Medulla oblongata (tissue), 1 donor: Measurements from ENCODE around the gene GNAS-AS1.
A peak's percentile ranks its signal among the peaks of the same experiment; 100 is the strongest.

Source experiments
- DNase-seq: peaks from one replicate; pipeline ENCODE4 v3.0.0-alpha.2; 2015; ENCODE audit errors: extremely low spot score

Gene GNAS-AS1

GRCh38 chr20:58810116-58810878 lies 40.4 kb downstream of the GNAS-AS1 start:
- no peak for DNase-seq

GRCh38 chr20:58808271-58809046 lies 42.2 kb downstream of the GNAS-AS1 start:
- no peak for DNase-seq

GRCh38 chr20:58807801-58808200 lies 42.9 kb downstream of the GNAS-AS1 start:
- no peak for DNase-seq

- DNase-seq: no peak
These were observed 47.2 kb downstream of the GNAS-AS1 start for GRCh38 chr20:58803533-58803932.

- DNase-seq: no peak
These were observed 48.6 kb downstream of the GNAS-AS1 start for GRCh38 chr20:58802061-58802460.

GRCh38 chr20:58800134-58800871 lies 50.4 kb downstream of the GNAS-AS1 start:
- DNase-seq: no peak

GRCh38 chr20:58797371-58798338 lies 53.0 kb downstream of the GNAS-AS1 start:
- DNase-seq: no peak

- DNase-seq: no peak
These were observed 54.8 kb downstream of the GNAS-AS1 start for GRCh38 chr20:58795923-58796245.

- no peak for DNase-seq
These were observed 55.4 kb downstream of the GNAS-AS1 start for GRCh38 chr20:58795181-58795922.

GRCh38 chr20:58794510-58795180 lies 56.1 kb downstream of the GNAS-AS1 start:
- DNase-seq: no peak

GRCh38 chr20:58793512-58794420 lies 56.9 kb downstream of the GNAS-AS1 start:
- DNase-seq: no peak

- DNase-seq: no peak
These were observed 58.3 kb downstream of the GNAS-AS1 start for GRCh38 chr20:58792426-58792825.

GRCh38 chr20:58791286-58791685 lies 59.4 kb downstream of the GNAS-AS1 start:
- no peak for DNase-seq

GRCh38 chr20:58790454-58790853 lies 60.2 kb downstream of the GNAS-AS1 start:
- no peak for DNase-seq

GRCh38 chr20:58788896-58789544 lies 61.7 kb downstream of the GNAS-AS1 start:
- peak; percentile 13 for DNase-seq

GRCh38 chr20:58787211-58788005 lies 63.3 kb downstream of the GNAS-AS1 start:
- no peak for DNase-seq

GRCh38 chr20:58784321-58785074 lies 66.2 kb downstream of the GNAS-AS1 start:
- no peak for DNase-seq
